Left lung (tissue), 10 donors: Measurements from ENCODE around the gene HEBP2. TPM values are rescaled to one million over a fixed set of nuclear protein-coding genes. Genes with fewer than 3 reads are reported as not detected.

Experiments used
- ATAC-seq: fragments of 200-7000 bp; cut with Tn5 transposase; one replicate; pipeline ENCODE4 v1.9.1; 2020; ENCODE audit warnings: moderate library complexity
- DNase-seq, 4 donors: peaks; one replicate each; pipeline ENCODE4 v3.0.0-alpha.2; 2013 to 2020
- H3K27ac ChIP-seq, 2 donors: fragments of 200-600 bp; sonication (generic) in 1 of 2; one replicate each; pipeline versions ENCODE4 v1.5.0 to v1.8.0; 2020 to 2021
- H3K27me3 ChIP-seq, 2 donors: fragments of 200-600 bp; sonication (generic) in 1 of 2; one replicate each; pipeline versions ENCODE4 v1.5.0 to v1.8.0; 2020 to 2021
- H3K36me3 ChIP-seq, 2 donors: fragments of 200-600 bp; sonication (generic) in 1 of 2; one replicate each; pipeline versions ENCODE4 v1.5.0 to v1.8.0; 2020 to 2021
- H3K4me1 ChIP-seq, 2 donors: fragments of 200-600 bp; one replicate each; pipeline ENCODE4 v1.8.0; 2021
- H3K4me3 ChIP-seq, 2 donors: fragments of 200-600 bp; sonication (generic) in 1 of 2; one replicate each; pipeline versions ENCODE4 v1.5.0 to v1.8.0; 2020 to 2021; ENCODE audit warnings: mild to moderate bottlenecking in 1 of 2
- H3K9me3 ChIP-seq, 2 donors: fragments of 200-600 bp; sonication (generic) in 1 of 2; one replicate each; pipeline versions ENCODE4 v1.5.0 to v1.8.0; 2020 to 2021
- intact Hi-C, 2 donors: fragments of 100-400 bp; cut with DNase I; formaldehyde crosslinking; loops; one replicate each; pipeline versions ENCODE4 v1.11.2 to v1.14.2; 2022
- polyA plus RNA-seq, 6 donors: library from polyadenylated mRNA; unstranded; fragments of 120-200 nt; gene quantifications; one replicate each; pipeline ENCODE4 v1.2.1, GENCODE V29; 2013; ENCODE audit not compliant: insufficient read length in 6 of 6
- total RNA-seq, 2 donors: library from RNA; stranded (reverse); fragmentation: NEBNext Ultra II Directional; extraction: Animal tissue kit (Norgen Biotek cat#: 25700); gene quantifications; one replicate each; pipeline ENCODE4 v1.2.1, GENCODE V29; 2021
- TF ChIP-seq, protein P1 (sequence below), 2 donors: fragments of 200-600 bp; sonication (generic) in 1 of 2; IDR thresholded peaks; one replicate each; pipeline versions ENCODE4 v1.5.0 to v1.8.0; 2021; ENCODE audit warnings: antibody characterized with exemption in 2 of 2
- donor health status: DM: no; HTN: yes; CAD: no.
- donor health status: DM: no; HTN: no; CAD: no.

HEBP2 gene
- total and polyA plus RNA-seq, 8 donors = 44.2 to 54.5 (median 49.4) TPM

- Histone ChIP-seq H3K4me3 (no peak overlapping the region), H3K36me3 (no peaks in the 10 kb centered on the region), H3K27ac (no peak overlapping the region), H3K9me3 (no peaks in the 10 kb centered on the region), H3K4me1 (no peaks in the 10 kb centered on the region), H3K27me3 (no peaks in the 10 kb centered on the region)
- ATAC-seq (no peak), DNase-seq (no peak)
- TF ChIP-seq, protein P1, sequence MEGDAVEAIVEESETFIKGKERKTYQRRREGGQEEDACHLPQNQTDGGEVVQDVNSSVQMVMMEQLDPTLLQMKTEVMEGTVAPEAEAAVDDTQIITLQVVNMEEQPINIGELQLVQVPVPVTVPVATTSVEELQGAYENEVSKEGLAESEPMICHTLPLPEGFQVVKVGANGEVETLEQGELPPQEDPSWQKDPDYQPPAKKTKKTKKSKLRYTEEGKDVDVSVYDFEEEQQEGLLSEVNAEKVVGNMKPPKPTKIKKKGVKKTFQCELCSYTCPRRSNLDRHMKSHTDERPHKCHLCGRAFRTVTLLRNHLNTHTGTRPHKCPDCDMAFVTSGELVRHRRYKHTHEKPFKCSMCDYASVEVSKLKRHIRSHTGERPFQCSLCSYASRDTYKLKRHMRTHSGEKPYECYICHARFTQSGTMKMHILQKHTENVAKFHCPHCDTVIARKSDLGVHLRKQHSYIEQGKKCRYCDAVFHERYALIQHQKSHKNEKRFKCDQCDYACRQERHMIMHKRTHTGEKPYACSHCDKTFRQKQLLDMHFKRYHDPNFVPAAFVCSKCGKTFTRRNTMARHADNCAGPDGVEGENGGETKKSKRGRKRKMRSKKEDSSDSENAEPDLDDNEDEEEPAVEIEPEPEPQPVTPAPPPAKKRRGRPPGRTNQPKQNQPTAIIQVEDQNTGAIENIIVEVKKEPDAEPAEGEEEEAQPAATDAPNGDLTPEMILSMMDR (IDR thresholded peaks at IDR 0.05) = no peak
- intact Hi-C loops = no loop called here
Observed at GRCh38 chr6:138397128-138398122, 6.6 kb upstream of the HEBP2 start.

- Histone ChIP-seq H3K36me3 (no peaks in the 10 kb centered on the region), H3K4me1 (peaks cover 0 to 13% of the 10 kb centered on the region in 2 donors), H3K4me3 (no peak overlapping the region), H3K9me3 (no peaks in the 10 kb centered on the region), H3K27ac (no peak overlapping the region), H3K27me3 (no peaks in the 10 kb centered on the region)
- intact Hi-C loops = no loop called here
- TF ChIP-seq, protein P1 (IDR thresholded peaks at IDR 0.05) = no peak
- DNase-seq (no peak), ATAC-seq (no peak)
Observed at GRCh38 chr6:138400326-138400725, 3.7 kb upstream of the HEBP2 start.

DNA sequence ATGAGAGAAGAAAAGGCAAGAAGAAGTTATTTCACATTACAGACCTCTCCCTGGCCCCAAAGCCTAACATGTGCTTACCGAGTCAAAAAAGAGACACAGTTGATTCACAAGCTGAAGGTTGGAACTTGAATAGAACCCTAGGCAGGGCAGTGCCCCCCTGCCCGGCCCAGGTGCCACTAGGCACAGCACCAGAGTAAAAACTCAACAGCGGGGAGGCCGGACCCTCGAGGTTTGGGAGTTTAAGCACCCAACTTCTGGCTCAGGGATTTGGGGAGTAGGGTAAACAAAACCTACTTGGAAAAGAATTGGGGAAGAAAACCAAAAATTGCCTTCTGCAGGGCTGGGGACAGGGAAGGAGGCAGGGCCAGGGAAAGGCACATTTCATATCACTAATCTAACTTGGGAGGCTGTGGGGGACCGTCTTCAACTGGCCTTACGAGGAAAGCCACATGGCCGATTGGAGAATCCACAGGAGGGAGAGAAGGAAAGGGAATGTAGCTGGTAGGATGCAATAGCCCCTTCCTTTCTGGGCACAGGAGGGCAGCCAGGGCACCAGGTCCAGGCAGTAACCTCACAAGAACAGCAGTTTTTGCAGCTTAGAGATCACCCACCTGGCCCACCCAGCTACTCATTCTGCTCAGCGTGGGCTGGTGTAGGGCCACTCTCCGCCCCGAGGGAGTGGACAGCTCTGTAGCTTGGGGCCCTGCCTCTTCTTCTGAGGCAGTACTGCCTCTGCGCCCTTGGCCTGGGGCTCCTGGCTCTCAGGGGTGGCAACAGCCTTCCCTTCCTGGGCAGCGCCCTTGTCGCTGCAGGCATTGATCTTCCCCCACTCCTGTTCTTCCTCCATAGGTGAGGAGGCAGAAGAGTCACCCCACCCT lies 1.8 kb upstream of the HEBP2 start:
- no peak overlapping the region for H3K27ac ChIP-seq
- no peaks in the 10 kb centered on the region for H3K27me3 ChIP-seq
- no peak overlapping the region for H3K4me3 ChIP-seq
- intact Hi-C loops = no loop called here
- ATAC-seq = no peak
- peaks cover 0 to 13% of the 10 kb centered on the region in 2 donors for H3K36me3 ChIP-seq
- H3K9me3 ChIP-seq = no peaks in the 10 kb centered on the region
- DNase-seq = peak in 1 of 4 donors; percentile 72
- H3K4me1 ChIP-seq = peaks cover 0 to 16% of the 10 kb centered on the region in 2 donors
- TF ChIP-seq, protein P1 (IDR thresholded peaks at IDR 0.05) = no peak

DNA sequence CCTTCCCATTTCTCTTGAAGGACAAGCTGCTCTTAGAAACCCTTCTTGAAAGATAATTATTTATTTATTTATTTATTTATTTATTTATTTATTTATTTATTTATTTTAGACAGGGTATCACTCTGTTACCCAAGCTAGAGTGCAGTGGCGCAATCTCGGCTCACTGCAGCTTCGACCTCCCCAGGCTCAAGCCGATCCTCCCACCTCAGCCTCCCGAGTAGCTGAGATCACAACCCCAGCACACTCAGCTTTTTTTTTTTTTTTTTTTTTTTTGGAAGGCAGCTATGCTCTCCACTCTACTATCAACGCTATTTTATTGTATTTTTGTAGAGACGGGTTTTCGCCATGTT lies 1.2 kb upstream of the HEBP2 start:
- intact Hi-C loops = no loop called here
- H3K36me3 ChIP-seq = peaks cover 0 to 20% of the 10 kb centered on the region in 2 donors
- H3K4me1 ChIP-seq = peaks cover 0 to 16% of the 10 kb centered on the region in 2 donors
- peak overlapping the region in 1 of 2 donors; percentile 75 for H3K4me3 ChIP-seq
- no peaks in the 10 kb centered on the region for H3K27me3 ChIP-seq
- DNase-seq = no peak
- TF ChIP-seq, protein P1 (IDR thresholded peaks at IDR 0.05) = no peak
- peak overlapping the region in 1 of 2 donors; percentile 90 for H3K27ac ChIP-seq
- H3K9me3 ChIP-seq = no peaks in the 10 kb centered on the region
- ATAC-seq = no peak
